SK-N-SH (cell line): ENCODE data around the gene LIN37.

Experiments
- CTCF ChIP-seq: fragments of 200-600 bp; sonication (generic); IDR thresholded peaks from 2 replicates; pipeline ENCODE4 v1.6.1; 2017; ENCODE audit warnings: antibody characterized with exemption, mild to moderate bottlenecking, moderate library complexity
- EP300 ChIP-seq, 2 experiments: IDR thresholded peaks; 2 replicates each; pipeline versions ENCODE4 v1.4.0 to v1.6.1; 2012; ENCODE audit warnings: borderline replicate concordance in 1 of 2, low read depth in 1 of 2, low read length in 1 of 2
- EZH2phosphoT487 ChIP-seq: fragments of 200-600 bp; sonication (generic); IDR thresholded peaks from 2 replicates; pipeline ENCODE4 v1.6.1; 2017; ENCODE audit warnings: low read depth, mixed run types, mild to moderate bottlenecking, antibody characterized with exemption, moderate library complexity, borderline replicate concordance

- no peak for TF ChIP-seq CTCF
- TF ChIP-seq EZH2phosphoT487 = no peak
- no peak for TF ChIP-seq EP300 (IDR thresholded peaks at IDR 0.05; ENCODE audit: borderline replicate concordance in 1 of 2, low read depth in 1 of 2, low read length in 1 of 2)
These were observed 25.5 kb upstream of the LIN37 start for GRCh38 chr19:35722897-35723296.
